HepG2 (cell line): ENCODE measurements around the gene ASXL1. TPM values are rescaled to one million over a fixed set of nuclear protein-coding genes. Genes with fewer than 3 reads are reported as not detected.

Experiments
- ATAC-seq: fragments of 200-7000 bp; cut with Tn5 transposase; 3 replicates; pipeline ENCODE4 v1.9.1; 2020; ENCODE audit warnings: mild to moderate bottlenecking, moderate library complexity
- BruUV-seq: library from RNA; stranded (reverse); fragments of 400-500 nt; replicated peaks from 2 replicates; lab custom pipeline; 2021; lab: Mats Ljungman, UMichigan
- CTCF ChIA-PET: fragments of 300-600 bp; formaldehyde crosslinking; extraction: SDS; loops from one replicate; lab custom pipeline; 2021; ENCODE audit warnings: low total read pairs, inconsistent platforms, low intra/inter-chr PET ratio; lab: Yijun Ruan, JAX
- POLR2A ChIA-PET: fragments of 350-600 bp; sonication (Branson Sonifier 250); formaldehyde crosslinking; loops from one replicate; lab custom pipeline; 2020; ENCODE audit warnings: antibody characterized with exemption, inconsistent platforms; lab: Yijun Ruan, JAX
- DNase-seq: peaks from one replicate; pipeline ENCODE4 v3.0.0-alpha.2; 2015; ENCODE audit warnings: low spot score
- FAIRE-seq: peaks from 3 replicates; lab custom pipeline; 2011; peaks lifted over from hg19 to GRCh38; lab: Jason Lieb, UNC
- H2AFZ ChIP-seq: one replicate; pipeline ENCODE4 v1.6.1; 2011; ENCODE audit warnings: low read length, inconsistent platforms
- H3K27ac ChIP-seq: fragments of 300-600 bp; 3 replicates; pipeline ENCODE4 v1.8.0; 2011; ENCODE audit warnings: mixed run types, mild to moderate bottlenecking, mixed read lengths, low read length, inconsistent platforms; ENCODE audit not compliant: insufficient read depth; ENCODE audit errors: extremely low read length
- H3K27me3 ChIP-seq, 2 experiments: fragments of 200-600 bp in 1 of 2; 2 replicates in 1 of 2; 3 replicates in 1 of 2; pipeline versions ENCODE4 v1.6.0 to v1.8.0; 2011; ENCODE audit warnings: low read length in 2 of 2, mild to moderate bottlenecking in 2 of 2, moderate library complexity in 2 of 2, inconsistent platforms in 1 of 2; ENCODE audit not compliant: insufficient read depth in 2 of 2, control insufficient read depth in 1 of 2
- H3K36me3 ChIP-seq, 2 experiments: fragments of 200-600 bp in 1 of 2; replicated peaks in 1 of 2; 2 replicates in 1 of 2; 3 replicates in 1 of 2; pipeline versions ENCODE4 v1.5.1 to v1.8.0; 2011; ENCODE audit warnings: low read length in 2 of 2, inconsistent platforms in 1 of 2; ENCODE audit not compliant: insufficient read depth in 2 of 2, control insufficient read depth in 1 of 2
- H3K4me1 ChIP-seq: 2 replicates; pipeline ENCODE4 v1.5.1; 2012; ENCODE audit warnings: low read length, inconsistent platforms; ENCODE audit not compliant: insufficient read depth
- H3K4me2 ChIP-seq: 2 replicates; pipeline ENCODE4 v1.6.0; 2011; ENCODE audit warnings: low read depth, low read length, inconsistent platforms
- H3K4me3 ChIP-seq, 3 experiments: fragments of 200-600 bp in 1 of 3; sonication (generic), shearing (Covaris generic) in 1 of 3; replicated peaks in 1 of 3; 2 replicates each; pipeline ENCODE4 v1.5.1; 2011 to 2016; ENCODE audit warnings: low read length in 3 of 3, inconsistent platforms in 2 of 3, low read depth in 2 of 3, mild to moderate bottlenecking in 2 of 3, control low read depth in 1 of 3, mixed read lengths in 1 of 3; ENCODE audit not compliant: insufficient read depth in 1 of 3
- H3K79me2 ChIP-seq: one replicate; pipeline ENCODE4 v1.6.1; 2011; ENCODE audit warnings: low read length, inconsistent platforms; ENCODE audit not compliant: insufficient read depth
- H3K9ac ChIP-seq: 2 replicates; pipeline ENCODE4 v1.6.0; 2011; ENCODE audit warnings: mild to moderate bottlenecking, low read depth, low read length, inconsistent platforms; ENCODE audit not compliant: insufficient read depth
- H3K9me3 ChIP-seq: 2 replicates; pipeline ENCODE4 v1.5.1; 2012; ENCODE audit warnings: mild to moderate bottlenecking, low read length
- H4K20me1 ChIP-seq: 2 replicates; pipeline ENCODE4 v1.6.0; 2011; ENCODE audit warnings: inconsistent platforms, mild to moderate bottlenecking, low read length, moderate library complexity; ENCODE audit not compliant: insufficient read depth
- CHD4 ChIP-seq: fragments of 200-600 bp; sonication (generic); IDR thresholded peaks from 2 replicates; pipeline ENCODE4 v1.7.0; 2017; ENCODE audit warnings: mild to moderate bottlenecking, low read length, borderline replicate concordance
- CREB1 ChIP-seq, 2 experiments: fragments of 450-650 bp in 1 of 2; IDR thresholded peaks; 2 replicates each; pipeline ENCODE4 v1.6.1; 2016 to 2017; ENCODE audit warnings: control low read depth in 1 of 2, mild to moderate bottlenecking in 1 of 2, missing compliant biosample characterization in 1 of 2, missing genetic modification characterization in 1 of 2
- ELF3 ChIP-seq: IDR thresholded peaks from 2 replicates; pipeline ENCODE4 v1.6.1; 2016; ENCODE audit warnings: missing genetic modification reagents, missing compliant biosample characterization
- GZF1 ChIP-seq: sonication (generic); formaldehyde crosslinking; IDR thresholded peaks from 2 replicates; pipeline ENCODE4 v1.5.1; 2020; ENCODE audit warnings: mild to moderate bottlenecking, missing genetic modification reagents
- HNRNPL ChIP-seq: fragments of 200-400 bp; formaldehyde crosslinking; IDR thresholded peaks from 2 replicates; pipeline ENCODE4 v1.6.1; 2017; ENCODE audit warnings: mild to moderate bottlenecking, low read depth, low read length
- KLF16 ChIP-seq, 2 experiments: sonication (generic) in 1 of 2; formaldehyde crosslinking in 1 of 2; IDR thresholded peaks; 2 replicates each; pipeline versions ENCODE4 v1.6.1 to v1.8.0; 2016 to 2023; ENCODE audit warnings: missing genetic modification reagents in 2 of 2, missing compliant biosample characterization in 1 of 2
- NFIC ChIP-seq: IDR thresholded peaks from 2 replicates; pipeline ENCODE4 v1.6.1; 2012; ENCODE audit warnings: mild to moderate bottlenecking, low read length, inconsistent platforms
- TARDBP ChIP-seq: sonication (generic); formaldehyde crosslinking; IDR thresholded peaks from 2 replicates; pipeline ENCODE4 v1.8.0; 2022; ENCODE audit warnings: mild to moderate bottlenecking, missing genetic modification reagents
- TEAD2 ChIP-seq: sonication (generic); formaldehyde crosslinking; IDR thresholded peaks from 2 replicates; pipeline ENCODE4 v1.9.0; 2021; ENCODE audit warnings: missing genetic modification reagents
- ZFP90 ChIP-seq: sonication (generic); formaldehyde crosslinking; IDR thresholded peaks from 2 replicates; pipeline ENCODE4 v1.8.0; 2022; ENCODE audit warnings: missing genetic modification reagents, mild to moderate bottlenecking, inconsistent platforms, borderline replicate concordance
- ZNF326 ChIP-seq: sonication (generic); formaldehyde crosslinking; IDR thresholded peaks from 2 replicates; pipeline ENCODE4 v1.4.0; 2020; ENCODE audit warnings: missing genetic modification reagents, borderline replicate concordance
- ZNF331 ChIP-seq: sonication (generic); formaldehyde crosslinking; IDR thresholded peaks from 2 replicates; pipeline ENCODE4 v1.4.0; 2020; ENCODE audit warnings: missing genetic modification reagents
- ZNF431 ChIP-seq: sonication (generic); formaldehyde crosslinking; IDR thresholded peaks from 2 replicates; pipeline ENCODE4 v1.9.0; 2022; ENCODE audit warnings: missing genetic modification reagents, low read depth, mild to moderate bottlenecking, borderline replicate concordance
- ZNF557 ChIP-seq: sonication (generic); formaldehyde crosslinking; IDR thresholded peaks from 2 replicates; pipeline ENCODE4 v1.4.0; 2020; ENCODE audit warnings: missing genetic modification reagents
- WGBS: methylation state at CpG from one replicate; pipeline ENCODE4 v1.1.6; 2017; ENCODE audit warnings: low lambda C conversion rate; 5-methylcytosine and 5-hydroxymethylcytosine counted together
- in situ Hi-C: cut with HindIII; loops from 2 replicates; pipeline ENCODE4 v1.10.0; 2017; ENCODE audit warnings: low pct_unique_long_range_greater_than_20kb; ENCODE audit not compliant: extremely low pct_ligation_motif_present
- intact Hi-C: fragments of 100-400 bp; cut with micrococcal nuclease; formaldehyde crosslinking; loops from one replicate; pipeline ENCODE4 v1.10.0; 2022; ENCODE audit not compliant: unreplicated experiment
- polyA plus RNA-seq, 8 experiments: library from polyadenylated mRNA; depleted of rRNA in 3 of 8; stranded (reverse) in 7 of 8; unstranded in 1 of 8; fragments of >200 nt; fragmentation: Illumina TruSeq in 4 of 8; extraction: Trizol in 4 of 8; gene quantifications; 2 replicates each; pipeline versions ENCODE4 v1.2.1 to v1.2.3, GENCODE V29; 2011 to 2016; ENCODE audit warnings: low read depth in 4 of 8, missing spikeins in 1 of 8, mixed read lengths in 1 of 8; ENCODE audit not compliant: insufficient read depth in 1 of 8
- total RNA-seq, 5 experiments: library from RNA; depleted of rRNA; stranded (reverse); fragments of >200 nt; fragmentation: Illumina TruSeq; extraction: Trizol; gene quantifications; 2 replicates each; pipeline ENCODE4 v1.2.3, GENCODE V29; 2016; ENCODE audit warnings: low read depth in 1 of 5
- TF ChIP-seq, protein P1 (sequence below): sonication (generic); formaldehyde crosslinking; IDR thresholded peaks from 2 replicates; pipeline ENCODE4 v1.8.1; 2023; ENCODE audit warnings: mild to moderate bottlenecking, missing genetic modification reagents
- TF ChIP-seq, protein P2 (sequence below): sonication (generic); formaldehyde crosslinking; IDR thresholded peaks from 2 replicates; pipeline ENCODE4 v1.8.0; 2022; ENCODE audit warnings: mild to moderate bottlenecking, missing genetic modification reagents, moderate library complexity
- TF ChIP-seq, protein P3 (sequence below): IDR thresholded peaks from 2 replicates; pipeline ENCODE4 v1.6.1; 2016; ENCODE audit warnings: missing compliant biosample characterization, missing genetic modification reagents, borderline replicate concordance
- TF ChIP-seq, protein P4 (sequence below): sonication (generic); formaldehyde crosslinking; IDR thresholded peaks from 2 replicates; pipeline ENCODE4 v1.8.0; 2022; ENCODE audit warnings: mild to moderate bottlenecking, missing genetic modification reagents; ENCODE audit not compliant: insufficient replicate concordance

ASXL1 gene
- total and polyA plus RNA-seq, 2 of the 13 experiments (the other 11 are each of a cell fraction or from before 2014, with no cell fraction given) = 62.1 to 74.8 TPM

DNA sequence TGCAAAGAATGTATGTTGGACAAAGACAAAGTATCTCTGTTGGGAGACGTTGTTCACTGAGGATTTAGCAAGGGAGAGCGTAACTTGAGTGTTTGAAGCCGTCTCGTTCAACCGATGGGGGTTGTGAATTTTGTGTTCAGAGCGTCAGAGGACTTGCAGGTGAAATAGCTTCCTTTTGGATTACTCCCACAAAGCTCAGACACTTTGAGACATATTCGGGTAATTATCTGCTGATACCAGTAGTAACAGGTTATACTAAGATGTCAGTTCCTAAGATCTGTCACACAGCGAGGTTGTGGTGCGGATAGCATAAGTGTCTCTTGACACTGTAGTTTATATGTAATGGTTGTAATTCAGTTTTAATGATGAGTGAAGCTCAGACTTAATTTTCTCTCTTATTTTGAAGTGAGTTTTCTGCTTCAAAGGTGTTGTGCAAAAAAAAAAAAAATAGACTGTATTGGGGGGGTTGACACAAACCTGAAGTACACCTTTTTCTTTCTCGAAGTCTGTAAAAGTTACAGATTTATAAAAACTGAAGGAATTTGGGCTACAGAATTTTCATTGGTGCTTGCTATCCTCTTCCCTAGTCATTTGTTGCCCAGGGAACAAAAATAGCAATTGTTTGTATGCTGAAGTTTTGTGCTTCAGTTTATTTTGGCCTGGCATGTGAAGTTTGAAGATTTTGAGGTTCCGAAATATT lies 1.7 kb downstream of the ASXL1 start (continued):
- 0 out of 2 replicates have a peak, but pooled peaks have one; percentile 19 for TF ChIP-seq NFIC
- TF ChIP-seq, protein P1, sequence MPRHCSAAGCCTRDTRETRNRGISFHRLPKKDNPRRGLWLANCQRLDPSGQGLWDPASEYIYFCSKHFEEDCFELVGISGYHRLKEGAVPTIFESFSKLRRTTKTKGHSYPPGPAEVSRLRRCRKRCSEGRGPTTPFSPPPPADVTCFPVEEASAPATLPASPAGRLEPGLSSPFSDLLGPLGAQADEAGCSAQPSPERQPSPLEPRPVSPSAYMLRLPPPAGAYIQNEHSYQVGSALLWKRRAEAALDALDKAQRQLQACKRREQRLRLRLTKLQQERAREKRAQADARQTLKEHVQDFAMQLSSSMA (CRISPR knock-in tag) = 0 out of 2 replicates have a peak, but pooled peaks have one; percentile 3
- 0 out of 2 replicates have a peak, but pooled peaks have one; percentile 10 for TF ChIP-seq CHD4

DNA sequence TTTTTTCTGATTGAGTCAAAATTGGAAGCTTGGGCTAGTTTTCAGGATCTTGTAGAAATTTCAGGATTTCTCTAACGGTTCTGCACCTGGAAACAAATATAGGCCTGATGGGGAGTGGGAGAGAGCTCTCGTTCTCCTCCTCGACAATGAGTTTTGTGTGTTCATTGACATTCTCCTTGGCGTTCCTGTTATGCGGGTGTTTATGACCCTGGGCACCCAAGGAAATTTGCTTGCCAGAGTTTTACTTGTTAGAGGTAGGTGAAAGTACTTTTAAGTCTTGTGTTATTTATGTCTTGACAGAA lies 2.2 kb downstream of the ASXL1 start:
- H3K9ac ChIP-seq = peak overlapping the region; percentile 84; the same call in 1 of the 2 replicates
- 0 out of 5 replicates have a peak, but pooled peaks cover 0 to under 1% of the 10 kb centered on the region in 2 experiments for H3K36me3 ChIP-seq
- H3K4me2 ChIP-seq = peak overlapping the region; percentile 93
- FAIRE-seq = no peak
- no peak for ATAC-seq
- intact Hi-C loops = no loop called here
- H3K27ac ChIP-seq = peak overlapping the region; percentile 74
- POLR2A ChIA-PET = interaction anchor here (0.9 to 5.3 kb wide), 4 partner anchors 15 to 326 kb away, joined by 3 to 36 read pairs (median 5); no protein-coding TSS in a partner anchor
- H3K9me3 ChIP-seq = no peaks in the 10 kb centered on the region
- 9% methylated on average over 5 of the region's 5 CpGs for WGBS
- in situ Hi-C loops = no loop called here
- no peaks in the 10 kb centered on the region; a peak in 1 of 5 replicates for H3K27me3 ChIP-seq
- no peak overlapping the region for H2AFZ ChIP-seq
- H3K4me1 ChIP-seq = peaks cover 72% of the 10 kb centered on the region
- BruUV-seq = no TSS peak
- peaks cover 65% of the 10 kb centered on the region for H4K20me1 ChIP-seq
- no peak for DNase-seq
- CTCF ChIA-PET = no interaction called here
- H3K4me3 ChIP-seq = peak overlapping the region; percentile 73 to 95 (median 89)
- H3K79me2 ChIP-seq = peaks cover 68% of the 10 kb centered on the region
- TF ChIP-seq ELF3 (CRISPR knock-in tag) (no peak), ZNF331 (CRISPR knock-in tag) (peak; percentile 11; the same call in 1 of the 2 replicates), ZNF431 (CRISPR knock-in tag) (no peak), KLF16 (CRISPR knock-in tag; IDR thresholded peaks at IDR 0.05) (no peak), TARDBP (CRISPR knock-in tag) (no peak), ZNF557 (CRISPR knock-in tag) (no peak), TEAD2 (CRISPR knock-in tag) (no peak), CREB1 (IDR thresholded peaks at IDR 0.05) (no peak), CREB1 (CRISPR knock-in tag; IDR thresholded peaks at IDR 0.05) (peak; percentile 21; the same call in 1 of the 2 replicates), ZFP90 (CRISPR knock-in tag) (no peak), GZF1 (no peak), HNRNPL (no peak), ZNF326 (CRISPR knock-in tag) (no peak)
- TF ChIP-seq, protein P2, sequence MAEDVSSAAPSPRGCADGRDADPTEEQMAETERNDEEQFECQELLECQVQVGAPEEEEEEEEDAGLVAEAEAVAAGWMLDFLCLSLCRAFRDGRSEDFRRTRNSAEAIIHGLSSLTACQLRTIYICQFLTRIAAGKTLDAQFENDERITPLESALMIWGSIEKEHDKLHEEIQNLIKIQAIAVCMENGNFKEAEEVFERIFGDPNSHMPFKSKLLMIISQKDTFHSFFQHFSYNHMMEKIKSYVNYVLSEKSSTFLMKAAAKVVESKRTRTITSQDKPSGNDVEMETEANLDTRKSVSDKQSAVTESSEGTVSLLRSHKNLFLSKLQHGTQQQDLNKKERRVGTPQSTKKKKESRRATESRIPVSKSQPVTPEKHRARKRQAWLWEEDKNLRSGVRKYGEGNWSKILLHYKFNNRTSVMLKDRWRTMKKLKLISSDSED (CRISPR knock-in tag) = no peak
- TF ChIP-seq, protein P3, sequence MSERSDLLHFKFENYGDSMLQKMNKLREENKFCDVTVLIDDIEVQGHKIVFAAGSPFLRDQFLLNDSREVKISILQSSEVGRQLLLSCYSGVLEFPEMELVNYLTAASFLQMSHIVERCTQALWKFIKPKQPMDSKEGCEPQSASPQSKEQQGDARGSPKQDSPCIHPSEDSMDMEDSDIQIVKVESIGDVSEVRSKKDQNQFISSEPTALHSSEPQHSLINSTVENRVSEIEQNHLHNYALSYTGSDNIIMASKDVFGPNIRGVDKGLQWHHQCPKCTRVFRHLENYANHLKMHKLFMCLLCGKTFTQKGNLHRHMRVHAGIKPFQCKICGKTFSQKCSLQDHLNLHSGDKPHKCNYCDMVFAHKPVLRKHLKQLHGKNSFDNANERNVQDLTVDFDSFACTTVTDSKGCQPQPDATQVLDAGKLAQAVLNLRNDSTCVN (CRISPR knock-in tag) = no peak
- TF ChIP-seq, protein P4, sequence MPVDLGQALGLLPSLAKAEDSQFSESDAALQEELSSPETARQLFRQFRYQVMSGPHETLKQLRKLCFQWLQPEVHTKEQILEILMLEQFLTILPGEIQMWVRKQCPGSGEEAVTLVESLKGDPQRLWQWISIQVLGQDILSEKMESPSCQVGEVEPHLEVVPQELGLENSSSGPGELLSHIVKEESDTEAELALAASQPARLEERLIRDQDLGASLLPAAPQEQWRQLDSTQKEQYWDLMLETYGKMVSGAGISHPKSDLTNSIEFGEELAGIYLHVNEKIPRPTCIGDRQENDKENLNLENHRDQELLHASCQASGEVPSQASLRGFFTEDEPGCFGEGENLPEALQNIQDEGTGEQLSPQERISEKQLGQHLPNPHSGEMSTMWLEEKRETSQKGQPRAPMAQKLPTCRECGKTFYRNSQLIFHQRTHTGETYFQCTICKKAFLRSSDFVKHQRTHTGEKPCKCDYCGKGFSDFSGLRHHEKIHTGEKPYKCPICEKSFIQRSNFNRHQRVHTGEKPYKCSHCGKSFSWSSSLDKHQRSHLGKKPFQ = no peak
